ENCODE data around the gene TMEM203.

TMEM203 gene

DNA sequence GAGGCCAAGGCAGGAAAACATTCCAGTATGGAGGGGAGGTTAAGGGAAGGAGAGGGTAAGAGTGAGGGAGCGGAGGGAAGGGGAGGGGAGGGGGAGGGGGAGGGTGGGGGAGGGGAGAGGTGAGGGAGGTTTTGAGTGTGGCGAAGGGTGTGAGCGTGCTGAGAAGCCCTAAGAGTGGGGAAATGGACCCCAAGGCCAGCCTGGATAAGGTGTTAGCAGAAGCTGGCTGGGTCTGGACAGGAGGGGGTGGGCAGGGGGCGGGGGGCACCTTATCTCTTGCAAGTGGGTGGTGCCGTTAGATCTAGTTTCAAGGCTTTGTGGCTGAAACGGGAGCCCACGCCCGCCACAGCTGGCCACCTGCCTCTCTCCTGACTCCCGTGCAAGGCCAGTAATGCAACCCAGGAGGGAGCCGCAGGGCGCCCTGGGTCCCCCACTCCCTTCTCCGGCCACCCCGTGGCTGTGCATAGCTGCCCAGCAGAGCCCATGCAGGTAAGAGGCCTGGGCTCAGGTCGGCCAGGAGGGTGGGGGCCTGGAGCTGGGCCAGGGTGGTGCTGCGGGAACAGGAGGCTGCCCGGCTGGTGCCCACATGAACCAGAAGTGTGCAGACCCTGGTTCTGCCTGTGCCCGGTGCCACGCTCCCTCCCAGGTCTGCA is 22.5 kb upstream of the TMEM203 start:
- in situ Hi-C loops (cut with MboI; ENCODE audit: low sequenced_read_pairs, unreplicated experiment), result loop anchor here (5.0 kb wide), 1 partner anchor 111 kb away; no protein-coding TSS in a partner anchor
- DNase-seq (ENCODE audit: low spot score), result no peak
- TF ChIP-seq CTCF (IDR thresholded peaks at IDR 0.05; ENCODE audit: borderline replicate concordance, control extremely low read depth, extremely low read depth, insufficient read depth, missing control alignments), result no peak

GRCh38 chr9:137227054-137227852 is 21.8 kb upstream of the TMEM203 start, which contains the start of gene RNF224:
Gene RNF224, plus strand, starts transcription at chr9:137227502. Its CDS starts 834 bp downstream, at chr9:137228336.
- in situ Hi-C loops (cut with MboI; ENCODE audit: low sequenced_read_pairs, unreplicated experiment), result loop anchor here (5.0 kb wide), 1 partner anchor 110 kb away; no protein-coding TSS in a partner anchor
- DNase-seq (ENCODE audit: low spot score), result peak; percentile 89
- TF ChIP-seq CTCF (IDR thresholded peaks at IDR 0.05; ENCODE audit: borderline replicate concordance, control extremely low read depth, extremely low read depth, insufficient read depth, missing control alignments), result peak; percentile 97

DNA sequence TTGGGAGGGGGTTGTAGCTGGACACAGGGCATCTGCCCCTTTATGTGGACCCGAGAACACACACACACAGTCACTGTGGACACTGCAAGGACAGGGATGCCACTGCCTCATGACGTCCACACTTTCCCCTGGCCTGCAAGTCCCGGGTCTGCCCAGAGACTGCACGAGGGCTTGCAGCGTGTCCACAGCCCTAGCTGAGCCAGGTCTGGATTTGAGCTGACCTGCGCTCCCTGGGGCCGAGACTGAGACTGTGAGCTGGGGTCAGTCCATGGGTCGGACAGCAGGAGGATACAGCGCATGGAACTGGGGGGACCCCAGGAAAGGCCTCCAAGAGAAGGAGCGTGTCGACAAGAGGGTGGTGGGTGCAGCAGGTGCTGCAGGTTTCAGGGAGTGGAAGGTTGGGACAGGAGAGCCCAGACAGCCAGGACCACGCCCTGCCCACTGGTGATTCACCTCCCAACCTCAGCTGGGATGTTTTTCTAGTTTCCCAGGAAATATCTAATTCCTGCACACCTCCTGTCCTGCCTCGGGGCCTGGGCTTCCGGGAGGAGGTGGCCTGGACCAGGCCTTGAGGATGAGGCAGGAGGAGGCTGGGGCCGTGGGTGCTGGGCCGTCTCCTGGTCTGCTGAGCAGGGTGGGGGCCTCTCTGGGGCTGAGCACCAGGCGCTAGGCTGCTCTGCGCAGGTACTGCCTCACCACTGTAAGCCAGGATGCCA is 21.0 kb upstream of the TMEM203 start:
- in situ Hi-C loops (cut with MboI; ENCODE audit: low sequenced_read_pairs, unreplicated experiment), result loop anchor here (5.0 kb wide), 1 partner anchor 109 kb away; no protein-coding TSS in a partner anchor
- no peak for TF ChIP-seq CTCF (IDR thresholded peaks at IDR 0.05; ENCODE audit: borderline replicate concordance, control extremely low read depth, extremely low read depth, insufficient read depth, missing control alignments)
- DNase-seq (ENCODE audit: low spot score), result no peak

GRCh38 chr9:137225699-137226331 is 20.4 kb upstream of the TMEM203 start:
- in situ Hi-C loops (cut with MboI; ENCODE audit: low sequenced_read_pairs, unreplicated experiment), result loop anchor here (5.0 kb wide), 1 partner anchor 109 kb away; no protein-coding TSS in a partner anchor
- no peak for DNase-seq (ENCODE audit: low spot score)
- no peak for TF ChIP-seq CTCF (IDR thresholded peaks at IDR 0.05; ENCODE audit: borderline replicate concordance, control extremely low read depth, extremely low read depth, insufficient read depth, missing control alignments)

DNA sequence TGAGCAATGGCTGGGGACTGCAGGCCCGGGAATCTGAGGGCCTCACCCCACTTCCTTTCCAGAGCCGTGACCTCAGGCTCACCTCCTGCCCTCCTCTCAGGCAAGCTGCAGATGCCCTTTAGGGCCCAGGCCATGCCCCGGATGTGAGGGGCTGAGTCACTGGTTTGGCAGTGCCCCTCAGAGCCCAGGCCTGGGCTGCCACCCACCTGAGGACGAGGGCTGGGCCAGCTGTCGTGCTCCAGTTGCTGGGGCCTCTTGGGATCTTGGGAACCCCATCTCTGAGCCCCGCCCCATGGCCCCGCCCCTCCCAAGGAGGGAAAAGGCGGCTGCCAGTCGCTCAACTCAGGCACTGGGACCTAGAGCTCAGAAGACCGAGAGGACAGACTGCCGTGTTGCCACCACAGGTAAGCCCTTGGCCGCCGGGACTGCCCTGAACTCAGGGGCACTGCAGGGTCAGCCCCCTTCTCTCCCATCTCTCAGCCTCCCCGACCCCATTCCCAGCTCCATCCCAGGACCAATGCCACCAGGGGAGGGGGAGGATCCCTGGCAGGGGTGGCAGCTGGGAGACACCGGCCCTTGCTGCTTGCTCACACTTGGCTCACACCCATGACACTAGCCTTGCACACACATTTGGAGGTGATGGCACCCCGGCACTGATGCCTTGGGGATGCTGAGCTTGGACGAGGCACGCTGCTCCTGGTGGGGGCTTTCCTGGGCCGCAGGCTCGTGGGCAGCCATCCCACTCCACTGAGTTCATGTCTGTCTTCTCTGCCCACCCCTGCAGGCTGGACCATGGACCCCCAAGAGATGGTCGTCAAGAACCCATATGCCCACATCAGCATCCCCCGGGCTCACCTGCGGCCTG is 19.6 kb upstream of the TMEM203 start, which contains the start of gene CYSRT1:
TSS of gene CYSRT1 (plus strand) at position 345 of the 865 bp plus-strand sequence. CDS start at position 793, 448 bp downstream.
- TF ChIP-seq CTCF (IDR thresholded peaks at IDR 0.05; ENCODE audit: borderline replicate concordance, control extremely low read depth, extremely low read depth, insufficient read depth, missing control alignments), result no peak
- in situ Hi-C loops (cut with MboI; ENCODE audit: low sequenced_read_pairs, unreplicated experiment), result loop anchor here (5.0 kb wide), 1 partner anchor 108 kb away; no protein-coding TSS in a partner anchor

More for the DNA sequence above, 19.6 kb upstream of the TMEM203 start, which contains the start of gene CYSRT1:
- DNase-seq (ENCODE audit: low spot score), result no peak

All from GM13976 (cell line).